Activated T-helper 1 cell treated with anti-CD3 and anti-CD28 coated beads, Interleukin-12 subunit alpha, Interleukin-12 subunit beta, Interleukin-2, Interleukin-4 antibody, amounts not matched to agents 30 ng/mL and 10 ng/mL and 1 ng/mL, durations not matched to agents 14 hours and 24 hours and 36 hours (primary cell): ENCODE data around the gene SPACA7. TPM values are rescaled to one million over a fixed set of nuclear protein-coding genes. Genes with fewer than 3 reads are reported as not detected.
"Not testable (repeated sequence)": the region's sequence is repeated elsewhere in the genome, so short reads cannot be mapped to it uniquely, and the experiment has no call there.

Experiments
- DNase-seq: peaks from one replicate; pipeline ENCODE4 v3.0.0; 2021; ENCODE audit warnings: low spot score
- H3K27ac Mint-ChIP-seq: one replicate; pipeline ENCODE4 v1.8.0; 2021; ENCODE audit warnings: mild to moderate bottlenecking, mixed read lengths
- H3K27me3 Mint-ChIP-seq: one replicate; pipeline ENCODE4 v1.8.0; 2022; ENCODE audit warnings: mild to moderate bottlenecking, moderate library complexity, mixed read lengths; ENCODE audit not compliant: insufficient read depth
- H3K36me3 Mint-ChIP-seq: one replicate; pipeline ENCODE4 v1.8.0; 2021; ENCODE audit warnings: low read depth, mixed read lengths
- H3K4me1 Mint-ChIP-seq: one replicate; pipeline ENCODE4 v1.8.0; 2021; ENCODE audit warnings: low read depth, mixed read lengths
- H3K4me3 Mint-ChIP-seq: one replicate; pipeline ENCODE4 v1.8.0; 2021; ENCODE audit warnings: mild to moderate bottlenecking, moderate library complexity, mixed read lengths
- H3K9me3 Mint-ChIP-seq: one replicate; pipeline ENCODE4 v1.8.0; 2021; ENCODE audit warnings: mixed read lengths
- intact Hi-C: fragments of 100-400 bp; cut with micrococcal nuclease; formaldehyde crosslinking; loops from one replicate; pipeline ENCODE4 v1.15.1; 2024
- total RNA-seq: library from RNA; stranded (reverse); gene quantifications from 2 replicates; pipeline ENCODE4 v1.2.3, GENCODE V29; 2022

Gene SPACA7
- total RNA-seq, 1 donor from 2014 or later, result not detected

GRCh38 chr13:112355274-112355838 lies 20.8 kb upstream of the SPACA7 start:
- Mint-ChIP-seq H3K36me3 (no peaks in the 10 kb centered on the region), H3K27me3 (no peaks in the 10 kb centered on the region), H3K9me3 (peaks cover 7% of the 10 kb centered on the region), H3K4me1 (no peaks in the 10 kb centered on the region), H3K27ac (no peak overlapping the region), H3K4me3 (no peak overlapping the region)
- intact Hi-C loops, result no loop called here
- DNase-seq, result no peak

- DNase-seq, result no peak
- Mint-ChIP-seq H3K4me1 (no peaks in the 10 kb centered on the region), H3K27me3 (no peaks in the 10 kb centered on the region), H3K27ac (no peak overlapping the region), H3K36me3 (no peaks in the 10 kb centered on the region), H3K4me3 (no peak overlapping the region), H3K9me3 (peaks cover 7% of the 10 kb centered on the region)
- intact Hi-C loops, result no loop called here
These were observed 20.0 kb upstream of the SPACA7 start for GRCh38 chr13:112356190-112356589.

- intact Hi-C loops, result no loop called here
- no peaks in the 10 kb centered on the region for H3K36me3 Mint-ChIP-seq
- peaks cover 7% of the 10 kb centered on the region for H3K9me3 Mint-ChIP-seq
- H3K27me3 Mint-ChIP-seq, result no peaks in the 10 kb centered on the region
- no peak for DNase-seq
- no peak overlapping the region for H3K4me3 Mint-ChIP-seq
- no peaks in the 10 kb centered on the region for H3K4me1 Mint-ChIP-seq
- no peak overlapping the region for H3K27ac Mint-ChIP-seq
These were observed 18.0 kb upstream of the SPACA7 start for GRCh38 chr13:112358156-112358555.

GRCh38 chr13:112362021-112362420 lies 14.1 kb upstream of the SPACA7 start:
- Mint-ChIP-seq H3K4me3 (no peak overlapping the region), H3K9me3 (peaks cover 9% of the 10 kb centered on the region), H3K4me1 (no peaks in the 10 kb centered on the region), H3K27me3 (peaks cover 2% of the 10 kb centered on the region), H3K27ac (no peak overlapping the region), H3K36me3 (no peaks in the 10 kb centered on the region)
- intact Hi-C loops, result no loop called here
- DNase-seq, result no peak

- DNase-seq, result no peak
- Mint-ChIP-seq H3K36me3 (no peaks in the 10 kb centered on the region), H3K4me1 (no peaks in the 10 kb centered on the region), H3K4me3 (no peak overlapping the region), H3K9me3 (peaks cover 11% of the 10 kb centered on the region), H3K27me3 (peaks cover 2% of the 10 kb centered on the region), H3K27ac (no peak overlapping the region)
- intact Hi-C loops, result no loop called here
These were observed 12.2 kb upstream of the SPACA7 start for GRCh38 chr13:112363867-112364528.

- intact Hi-C loops, result no loop called here
- Mint-ChIP-seq H3K4me3 (no peak overlapping the region), H3K4me1 (no peaks in the 10 kb centered on the region), H3K36me3 (no peaks in the 10 kb centered on the region), H3K27ac (no peak overlapping the region), H3K27me3 (peaks cover 2% of the 10 kb centered on the region), H3K9me3 (peaks cover 11% of the 10 kb centered on the region)
- DNase-seq, result no peak
These were observed 9.1 kb upstream of the SPACA7 start for GRCh38 chr13:112366907-112367646.

GRCh38 chr13:112368883-112369282 lies 7.3 kb upstream of the SPACA7 start:
- H3K4me3 Mint-ChIP-seq, result no peak overlapping the region
- no peak overlapping the region for H3K27ac Mint-ChIP-seq
- no peaks in the 10 kb centered on the region for H3K36me3 Mint-ChIP-seq
- peaks cover 11% of the 10 kb centered on the region for H3K9me3 Mint-ChIP-seq
- no peaks in the 10 kb centered on the region for H3K4me1 Mint-ChIP-seq
- intact Hi-C loops, result no loop called here
- H3K27me3 Mint-ChIP-seq, result peaks cover 2% of the 10 kb centered on the region
- no peak for DNase-seq

GRCh38 chr13:112370311-112370710 lies 5.8 kb upstream of the SPACA7 start:
- peaks cover 13% of the 10 kb centered on the region for H3K9me3 Mint-ChIP-seq
- no peaks in the 10 kb centered on the region for H3K27me3 Mint-ChIP-seq
- H3K4me1 Mint-ChIP-seq, result no peaks in the 10 kb centered on the region
- no peak overlapping the region for H3K4me3 Mint-ChIP-seq
- no peak for DNase-seq
- no peak overlapping the region for H3K27ac Mint-ChIP-seq
- intact Hi-C loops, result no loop called here
- H3K36me3 Mint-ChIP-seq, result no peaks in the 10 kb centered on the region

- Mint-ChIP-seq H3K4me1 (no peaks in the 10 kb centered on the region), H3K4me3 (no peak overlapping the region), H3K27ac (no peak overlapping the region), H3K9me3 (peaks cover 5% of the 10 kb centered on the region), H3K27me3 (no peaks in the 10 kb centered on the region), H3K36me3 (no peaks in the 10 kb centered on the region)
- DNase-seq, result no peak
- intact Hi-C loops, result no loop called here
These were observed 1.9 kb upstream of the SPACA7 start for GRCh38 chr13:112374271-112374670.

GRCh38 chr13:112391746-112392145 lies 15.6 kb downstream of the SPACA7 start:
- intact Hi-C loops, result no loop called here
- no peaks in the 10 kb centered on the region for H3K36me3 Mint-ChIP-seq
- H3K4me1 Mint-ChIP-seq, result no peaks in the 10 kb centered on the region
- H3K9me3 Mint-ChIP-seq, result no peaks in the 10 kb centered on the region
- H3K27me3 Mint-ChIP-seq, result peaks cover 5% of the 10 kb centered on the region
- DNase-seq, result no peak
- H3K27ac Mint-ChIP-seq, result no peak overlapping the region
- no peak overlapping the region for H3K4me3 Mint-ChIP-seq

- Mint-ChIP-seq H3K27me3 (peaks cover 5% of the 10 kb centered on the region), H3K4me3 (no peak overlapping the region), H3K4me1 (no peaks in the 10 kb centered on the region), H3K36me3 (no peaks in the 10 kb centered on the region), H3K27ac (no peak overlapping the region), H3K9me3 (no peaks in the 10 kb centered on the region)
- no peak for DNase-seq
- intact Hi-C loops, result no loop called here
These were observed 16.6 kb downstream of the SPACA7 start for GRCh38 chr13:112392719-112393118.

- H3K27me3 Mint-ChIP-seq, H3K4me1 Mint-ChIP-seq, intact Hi-C loops, H3K36me3 Mint-ChIP-seq, H3K4me3 Mint-ChIP-seq, DNase-seq, H3K27ac Mint-ChIP-seq, H3K9me3 Mint-ChIP-seq: not testable (repeated sequence)
These were observed 18.9 kb downstream of the SPACA7 start for GRCh38 chr13:112395022-112395421.

GRCh38 chr13:112395941-112396340 lies 19.8 kb downstream of the SPACA7 start:
- DNase-seq, H3K9me3 Mint-ChIP-seq, H3K27ac Mint-ChIP-seq, intact Hi-C loops, H3K4me1 Mint-ChIP-seq, H3K27me3 Mint-ChIP-seq, H3K36me3 Mint-ChIP-seq, H3K4me3 Mint-ChIP-seq: not testable (repeated sequence)
